GM18867 (cell line): Measurements from ENCODE around the gene SLC16A5.

ENCODE experiments used
- ATAC-seq: cut with Tn5 transposase; IDR thresholded peaks from one replicate; pipeline ENCODE4 v1.9.1; 2021; ENCODE audit warnings: mild to moderate bottlenecking, moderate library complexity; ENCODE audit not compliant: unreplicated experiment

SLC16A5 gene

GRCh38 chr17:75084039-75084660 lies 3.6 kb upstream of the SLC16A5 start:
- no peak for ATAC-seq

- ATAC-seq: no peak
Observed at GRCh38 chr17:75086496-75087181, 1.1 kb upstream of the SLC16A5 start.

- no peak for ATAC-seq
Observed at GRCh38 chr17:75087182-75087557, 584 bp upstream of the SLC16A5 start.

DNA sequence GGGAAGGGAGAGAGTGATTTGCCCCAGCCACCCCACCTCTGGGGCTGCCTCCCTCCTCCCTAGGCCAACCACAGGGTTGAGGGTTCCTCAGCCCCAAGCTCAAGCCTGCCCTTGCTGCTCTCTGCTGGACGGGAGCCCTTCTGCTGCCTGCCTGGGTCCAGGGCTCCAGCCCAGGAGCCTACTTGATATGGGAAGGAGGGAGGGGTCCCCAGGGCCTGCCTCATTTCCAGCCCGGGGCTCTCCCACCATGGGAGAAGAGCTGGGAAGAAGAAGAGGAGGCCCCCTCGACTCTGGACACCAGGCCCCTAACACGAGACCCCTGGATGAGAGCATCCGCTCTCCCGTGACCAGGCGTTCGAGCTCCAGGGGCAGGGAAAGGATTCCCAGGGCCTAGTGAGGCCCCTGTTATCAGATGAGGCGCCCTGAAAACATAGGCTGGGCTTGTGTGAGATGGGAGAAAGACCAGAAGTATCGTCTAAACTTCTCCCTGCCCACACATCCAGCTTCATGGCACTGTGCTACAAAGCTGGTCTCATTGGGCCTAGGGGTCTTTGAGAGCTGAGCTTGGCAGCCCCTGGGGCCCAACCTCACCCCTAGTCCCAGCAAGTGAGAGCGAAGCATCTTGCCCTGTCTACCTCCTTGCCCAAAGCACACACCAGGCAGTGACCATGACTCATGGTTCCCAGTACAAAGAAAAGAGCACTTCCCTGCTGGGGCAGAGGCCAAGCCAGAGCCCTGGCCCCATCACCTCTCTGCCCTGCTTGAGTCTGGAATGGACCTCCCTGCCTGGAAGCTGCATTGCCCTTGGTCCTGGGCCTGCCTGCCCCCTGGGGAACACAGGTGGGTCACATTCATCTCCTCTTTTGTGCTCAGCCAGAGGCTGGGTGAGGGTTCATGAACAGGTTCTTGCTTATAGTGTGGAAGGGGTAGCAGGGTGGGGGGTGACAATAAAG lies 987 bp downstream of the SLC16A5 start:
- ATAC-seq: no peak

DNA sequence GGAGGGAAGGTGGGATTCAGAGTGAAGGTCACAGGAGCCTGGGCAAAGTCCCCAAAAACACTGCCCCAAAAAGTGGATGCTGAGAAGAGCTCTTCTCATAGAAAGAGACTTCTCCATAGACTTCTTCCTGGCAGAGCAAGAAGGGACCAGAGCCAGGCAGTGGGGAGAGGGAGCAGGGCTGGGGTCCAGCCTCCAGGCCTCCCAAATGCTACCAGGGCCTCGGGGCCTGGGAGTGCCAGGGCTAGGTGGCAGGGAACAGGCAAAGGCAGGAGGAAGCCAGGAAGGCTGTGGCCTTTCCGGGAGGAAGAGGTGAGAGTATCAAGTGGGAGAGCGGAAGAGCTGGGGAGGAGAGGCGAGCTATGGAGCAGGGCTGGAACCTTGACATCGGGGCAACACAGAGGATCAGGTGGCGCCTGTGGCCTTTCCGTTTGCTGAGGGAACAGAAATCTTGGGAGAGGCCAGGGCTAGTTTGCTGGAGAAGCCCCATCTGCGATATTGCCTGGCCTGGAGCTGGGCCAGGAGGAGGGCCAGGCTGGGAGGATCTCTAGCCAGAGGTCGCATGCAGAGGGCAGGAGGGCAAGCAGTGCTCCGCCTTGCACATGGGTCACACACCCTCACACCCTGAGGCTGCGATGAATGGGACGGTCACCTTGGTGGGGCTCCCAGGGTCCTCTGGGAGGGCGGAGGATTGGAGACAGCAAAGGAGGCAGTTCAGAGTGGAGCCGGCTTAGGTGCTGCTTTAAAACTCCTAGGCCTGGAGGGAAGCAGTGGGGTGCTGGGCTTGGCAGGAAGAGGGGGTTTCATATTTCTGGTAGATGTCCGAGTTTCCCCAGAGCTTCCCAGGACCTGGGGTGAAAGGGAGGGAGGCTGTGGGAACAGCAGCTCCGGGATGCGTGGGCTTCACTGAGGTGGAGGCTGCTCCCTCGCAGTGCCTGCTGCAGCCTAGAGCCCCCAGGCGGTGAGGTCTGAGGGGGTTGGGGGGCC lies 3.4 kb downstream of the SLC16A5 start:
- ATAC-seq: no peak

DNA sequence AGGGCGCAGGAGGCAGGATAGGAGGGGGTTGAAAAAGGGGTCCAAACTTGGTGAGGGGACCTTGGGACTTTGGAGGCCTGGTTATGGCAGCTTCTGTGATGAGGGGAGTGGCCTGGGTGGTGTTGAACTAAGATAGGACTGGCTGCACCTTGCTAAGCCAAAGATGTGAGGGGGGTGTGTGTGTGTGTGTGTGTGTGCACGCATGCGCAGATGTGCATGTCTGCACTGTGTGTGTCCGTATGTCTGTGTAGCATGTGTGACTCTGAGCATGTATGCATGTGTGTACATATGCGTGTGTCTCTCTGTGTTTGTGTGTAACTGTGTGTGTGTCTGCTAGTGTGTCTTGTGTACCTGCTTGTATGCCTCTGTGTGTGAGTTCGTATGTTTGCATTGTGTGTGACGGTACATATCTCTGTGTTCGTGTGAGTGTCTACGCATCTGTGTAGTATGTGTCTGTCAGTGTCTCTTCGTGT lies 4.1 kb downstream of the SLC16A5 start:
- no peak for ATAC-seq

DNA sequence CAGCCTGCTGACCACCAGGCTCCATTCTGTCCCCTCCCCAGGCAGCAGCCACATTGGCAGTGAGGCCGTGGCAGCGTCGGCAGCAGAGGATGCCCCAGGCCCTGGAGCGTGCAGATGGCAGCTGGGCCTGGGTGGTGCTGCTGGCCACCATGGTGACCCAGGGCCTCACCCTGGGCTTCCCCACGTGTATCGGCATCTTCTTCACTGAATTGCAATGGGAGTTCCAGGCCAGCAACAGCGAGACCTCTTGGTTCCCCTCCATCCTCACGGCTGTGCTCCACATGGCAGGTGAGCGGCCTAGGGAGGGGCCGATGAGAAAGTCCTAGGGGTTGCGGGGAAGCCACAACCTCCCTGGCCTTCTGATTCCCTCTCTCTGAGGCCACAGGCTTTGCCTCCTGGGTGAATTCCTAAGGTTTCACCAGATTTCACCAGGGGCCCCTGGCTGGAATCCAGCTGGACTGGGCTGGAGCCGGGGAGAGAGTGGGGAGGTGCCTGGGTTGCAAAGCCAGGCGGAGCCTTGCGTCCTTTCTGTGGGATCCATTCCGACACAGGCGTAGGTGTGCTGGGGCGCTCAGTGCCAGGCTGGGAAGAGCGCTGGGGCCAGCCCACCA lies 5.9 kb downstream of the SLC16A5 start:
- no peak for ATAC-seq

- ATAC-seq: no peak
Observed at GRCh38 chr17:75094871-75095399, 7.2 kb downstream of the SLC16A5 start.

GRCh38 chr17:75096082-75096625 lies 8.4 kb downstream of the SLC16A5 start:
- ATAC-seq: no peak

GRCh38 chr17:75097865-75098264 lies 10.1 kb downstream of the SLC16A5 start:
- ATAC-seq: no peak

GRCh38 chr17:75098861-75099260 lies 11.1 kb downstream of the SLC16A5 start:
- ATAC-seq: no peak

DNA sequence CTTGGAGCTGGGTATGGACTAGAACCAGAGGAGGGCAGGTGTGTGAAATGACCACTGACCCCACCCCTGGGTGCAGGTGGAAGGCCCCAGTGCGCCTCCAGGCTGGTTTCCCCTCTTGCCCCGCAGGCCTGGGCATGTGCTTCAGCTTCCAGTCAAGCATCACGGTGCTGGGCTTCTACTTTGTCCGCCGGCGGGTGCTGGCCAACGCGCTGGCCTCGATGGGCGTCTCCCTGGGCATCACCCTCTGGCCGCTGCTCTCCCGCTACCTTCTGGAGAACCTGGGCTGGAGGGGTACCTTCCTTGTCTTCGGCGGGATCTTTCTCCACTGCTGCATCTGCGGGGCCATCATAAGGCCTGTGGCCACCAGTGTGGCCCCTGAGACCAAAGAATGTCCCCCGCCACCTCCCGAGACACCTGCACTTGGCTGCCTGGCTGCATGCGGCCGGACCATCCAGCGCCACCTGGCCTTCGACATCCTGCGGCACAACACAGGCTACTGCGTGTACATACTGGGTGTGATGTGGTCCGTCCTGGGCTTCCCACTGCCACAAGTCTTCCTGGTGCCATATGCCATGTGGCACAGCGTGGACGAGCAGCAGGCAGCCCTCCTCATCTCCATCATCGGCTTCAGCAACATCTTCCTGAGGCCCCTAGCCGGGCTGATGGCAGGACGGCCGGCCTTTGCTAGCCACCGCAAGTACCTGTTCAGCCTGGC lies 12.3 kb downstream of the SLC16A5 start:
- no peak for ATAC-seq

- no peak for ATAC-seq
Observed at GRCh38 chr17:75102385-75102821, 14.6 kb downstream of the SLC16A5 start.

GRCh38 chr17:75103601-75104554 lies 16.1 kb downstream of the SLC16A5 start:
- ATAC-seq: no peak

DNA sequence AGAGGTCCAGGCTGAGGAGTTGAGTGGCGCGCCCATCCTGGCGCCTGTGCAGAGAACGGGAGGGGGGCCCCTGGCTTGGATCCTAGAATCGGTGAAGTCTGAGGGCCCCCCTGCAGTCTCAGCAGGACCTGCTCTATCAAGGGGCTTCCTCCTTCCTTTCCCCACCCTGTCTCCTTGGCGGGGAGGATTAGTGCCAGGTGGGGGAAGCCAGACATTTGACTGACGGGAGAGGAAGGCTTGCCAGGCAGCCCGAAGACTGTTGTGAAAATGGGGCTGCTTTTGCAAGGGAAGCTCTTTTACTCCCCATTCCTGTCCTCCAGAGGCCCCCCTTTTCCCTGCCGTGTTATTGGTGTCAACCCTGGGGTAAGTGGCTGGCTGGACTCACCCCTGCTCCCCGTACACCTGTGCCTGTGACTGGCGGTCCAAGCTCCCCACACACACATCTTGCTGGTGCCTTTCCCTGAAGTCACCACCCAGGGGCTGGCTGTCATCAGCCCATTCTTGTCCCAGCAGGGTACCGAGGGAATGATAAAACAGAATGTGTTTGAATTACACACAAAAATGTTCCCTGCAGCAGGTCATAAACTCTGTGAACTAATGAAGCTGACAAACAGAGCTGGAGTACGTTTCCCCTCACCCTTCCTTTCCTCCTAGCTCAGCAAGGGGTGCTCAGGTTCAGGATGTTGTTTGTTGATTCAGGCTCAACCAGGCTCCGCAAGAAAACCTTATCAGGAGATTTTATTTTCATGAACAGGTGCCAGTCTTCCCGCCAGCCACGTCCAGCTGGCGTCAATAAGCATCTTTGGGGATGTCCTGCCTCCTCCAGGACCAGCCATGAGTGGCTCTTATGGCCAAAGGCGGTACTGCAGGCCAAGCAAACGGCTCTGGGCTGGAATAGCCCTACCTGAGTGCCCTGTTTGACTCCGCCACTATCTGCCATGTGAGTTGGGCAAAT lies 17.6 kb downstream of the SLC16A5 start:
- no peak for ATAC-seq

DNA sequence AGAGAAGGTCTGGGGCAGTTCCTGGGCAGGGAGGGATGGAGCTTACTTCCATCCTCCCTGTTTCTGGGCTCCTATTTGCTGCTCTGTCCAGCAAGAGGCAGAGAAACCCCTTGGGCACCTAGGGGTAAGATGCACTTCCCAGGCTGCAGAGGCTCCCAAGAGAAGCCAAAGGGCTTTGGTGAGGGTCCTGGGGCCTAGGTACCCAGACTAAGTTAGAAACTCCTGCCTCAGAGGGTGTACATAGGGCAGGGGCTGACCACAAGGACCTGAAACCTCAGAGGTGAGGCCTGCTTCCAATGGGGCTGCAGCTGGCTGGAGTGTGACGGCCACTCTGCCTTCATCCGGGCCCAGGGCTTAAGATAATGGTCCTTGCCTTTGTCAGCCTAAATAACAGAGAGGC lies 20.4 kb downstream of the SLC16A5 start:
- ATAC-seq: no peak

- ATAC-seq: no peak
Observed at GRCh38 chr17:75109046-75109406, 21.3 kb downstream of the SLC16A5 start.
